Smooth muscle cell (in vitro differentiated cells): ENCODE measurements around the gene MEIKIN. TPM values are rescaled to one million over a fixed set of nuclear protein-coding genes. Genes with fewer than 3 reads are reported as not detected.

Source experiments
- DNase-seq: peaks from one replicate; lab custom pipeline; 2025; ENCODE audit not compliant: unreplicated experiment; lab: John Stamatoyannopoulos, UW
- H2AFZ ChIP-seq: fragments of 200-600 bp; sonication (generic); 2 replicates; pipeline ENCODE4 v1.6.0; 2016; ENCODE audit warnings: antibody characterized with exemption, low read depth, mild to moderate bottlenecking
- H3F3A ChIP-seq: fragments of 200-600 bp; sonication (generic); 2 replicates; pipeline ENCODE4 v1.6.0; 2017; ENCODE audit warnings: antibody characterized with exemption, low read depth
- H3K27ac ChIP-seq: fragments of 200-600 bp; sonication (generic); 2 replicates; pipeline ENCODE4 v1.5.1; 2016; ENCODE audit warnings: low read depth, mild to moderate bottlenecking
- H3K27me3 ChIP-seq: fragments of 200-600 bp; sonication (generic); 2 replicates; pipeline ENCODE4 v1.6.1; 2016; ENCODE audit warnings: low read depth, mild to moderate bottlenecking
- H3K36me3 ChIP-seq: fragments of 200-600 bp; sonication (generic); 2 replicates; pipeline ENCODE4 v1.5.1; 2016; ENCODE audit warnings: low read depth
- H3K4me1 ChIP-seq: fragments of 200-600 bp; sonication (generic); 2 replicates; pipeline ENCODE4 v1.5.1; 2016; ENCODE audit warnings: low read depth
- H3K4me2 ChIP-seq: fragments of 200-600 bp; sonication (generic); 2 replicates; pipeline ENCODE4 v1.6.0; 2016; ENCODE audit warnings: mild to moderate bottlenecking
- H3K4me3 ChIP-seq: fragments of 200-600 bp; sonication (generic); 2 replicates; pipeline ENCODE4 v1.5.1; 2016; ENCODE audit warnings: mild to moderate bottlenecking
- H3K79me2 ChIP-seq: fragments of 200-600 bp; sonication (generic); 2 replicates; pipeline ENCODE4 v1.6.0; 2016; ENCODE audit warnings: low read depth, mild to moderate bottlenecking
- H3K9ac ChIP-seq: fragments of 200-600 bp; sonication (generic); 2 replicates; pipeline ENCODE4 v1.6.0; 2016; ENCODE audit warnings: low read depth
- H3K9me3 ChIP-seq: fragments of 200-600 bp; sonication (generic); replicated peaks from 2 replicates; pipeline ENCODE4 v1.5.1; 2016; ENCODE audit warnings: low read depth
- H4K20me1 ChIP-seq: fragments of 200-600 bp; sonication (generic); 2 replicates; pipeline ENCODE4 v1.6.0; 2016; ENCODE audit warnings: low read depth
- CTCF ChIP-seq: fragments of 200-600 bp; sonication (generic); IDR thresholded peaks from 2 replicates; pipeline ENCODE4 v1.5.1; 2017; ENCODE audit warnings: borderline replicate concordance, mild to moderate bottlenecking, antibody characterized with exemption; ENCODE audit not compliant: insufficient read depth, poor library complexity, severe bottlenecking
- WGBS: methylation state at CpG from one replicate; pipeline ENCODE4 v1.1.7; 2016; ENCODE audit warnings: low lambda C conversion rate; 5-methylcytosine and 5-hydroxymethylcytosine counted together
- polyA plus RNA-seq: library from polyadenylated mRNA; unstranded; fragments of >200 nt; fragmentation: Nextera tagmentation; extraction: Ambion mirVana; gene quantifications from 2 replicates; pipeline ENCODE4 v1.2.1, GENCODE V29; 2016
- total RNA-seq: library from RNA; depleted of rRNA; stranded (reverse); fragments of >200 nt; gene quantifications from 2 replicates; pipeline ENCODE4 v1.2.3, GENCODE V29; 2014

The MEIKIN gene
- total and polyA plus RNA-seq, 2 experiments from 2014 or later: not detected

DNA sequence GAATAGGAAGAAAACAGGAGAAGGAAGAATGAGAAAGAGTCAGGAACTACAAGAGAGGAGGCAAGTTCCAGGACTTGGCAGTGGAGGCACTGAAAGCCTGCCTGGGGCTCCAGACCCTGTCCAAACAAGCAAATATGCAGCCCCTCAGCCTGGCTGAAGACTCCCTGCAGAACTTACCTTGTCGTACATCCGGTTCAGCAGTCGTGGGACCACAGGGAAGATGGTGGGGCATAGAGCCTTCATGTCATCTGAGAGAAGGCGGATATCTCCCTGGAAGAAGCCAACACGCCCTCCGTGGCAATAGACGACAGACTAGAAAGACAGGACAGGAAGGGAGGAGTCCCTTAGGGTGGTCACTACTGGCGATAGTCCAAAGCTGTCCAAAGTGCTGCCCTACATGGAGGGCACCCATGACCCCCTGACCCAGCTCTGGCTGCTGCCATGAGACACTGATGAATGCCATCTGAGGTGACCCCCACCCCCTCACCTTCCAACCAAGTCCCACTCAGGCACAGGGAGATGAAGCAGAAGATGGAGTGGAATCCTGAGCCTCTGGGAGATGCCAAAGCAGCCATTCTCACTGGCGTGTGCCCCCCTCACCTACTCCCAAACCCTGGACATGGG is 27.7 kb upstream of the MEIKIN start:
- Histone ChIP-seq H2AFZ (no peak overlapping the region), H3K27me3 (no peaks in the 10 kb centered on the region), H3K9me3 (no peaks in the 10 kb centered on the region), H3K9ac (no peak overlapping the region), H3K4me2 (no peak overlapping the region), H3K4me3 (no peak overlapping the region), H3K27ac (no peak overlapping the region), H3K36me3 (no peaks in the 10 kb centered on the region), H3K79me2 (no peaks in the 10 kb centered on the region), H3F3A (no peaks in the 10 kb centered on the region), H3K4me1 (no peaks in the 10 kb centered on the region), H4K20me1 (no peaks in the 10 kb centered on the region)
- 95% methylated on average over 9 of the region's 9 CpGs for WGBS
- no peak for DNase-seq
- no peak for TF ChIP-seq CTCF

GRCh38 chr5:131968396-131968954 is 23.0 kb upstream of the MEIKIN start:
- no peak overlapping the region for H3K4me3 ChIP-seq
- no peaks in the 10 kb centered on the region for H3K36me3 ChIP-seq
- no peaks in the 10 kb centered on the region for H3K4me1 ChIP-seq
- no peak for TF ChIP-seq CTCF
- 76% methylated on average over 5 of the region's 5 CpGs for WGBS
- H3K9me3 ChIP-seq: no peaks in the 10 kb centered on the region
- no peak overlapping the region for H3K9ac ChIP-seq
- H4K20me1 ChIP-seq: no peaks in the 10 kb centered on the region
- no peaks in the 10 kb centered on the region for H3K79me2 ChIP-seq
- no peak for DNase-seq
- no peaks in the 10 kb centered on the region for H3F3A ChIP-seq
- no peaks in the 10 kb centered on the region for H3K27me3 ChIP-seq
- no peak overlapping the region for H2AFZ ChIP-seq
- no peak overlapping the region for H3K27ac ChIP-seq
- no peak overlapping the region for H3K4me2 ChIP-seq

GRCh38 chr5:131966551-131966950 is 21.1 kb upstream of the MEIKIN start:
- Histone ChIP-seq H3K4me3 (no peak overlapping the region), H3K4me2 (no peak overlapping the region), H3K27me3 (no peaks in the 10 kb centered on the region), H3K36me3 (no peaks in the 10 kb centered on the region), H3K4me1 (no peaks in the 10 kb centered on the region), H2AFZ (no peak overlapping the region), H3K79me2 (no peaks in the 10 kb centered on the region), H3F3A (no peaks in the 10 kb centered on the region), H3K9ac (no peak overlapping the region), H3K9me3 (no peaks in the 10 kb centered on the region), H4K20me1 (no peaks in the 10 kb centered on the region), H3K27ac (no peak overlapping the region)
- DNase-seq: no peak
- TF ChIP-seq CTCF: no peak
- 95% methylated on average over 1 of the region's 1 CpG for WGBS
